Memory B cell (primary cell): ENCODE data around the gene CIB4.

Experiments used
- ATAC-seq: fragments of 150-1000 bp; cut with Tn5 transposase; 2 replicates; pipeline ENCODE4 v1.10.0; 2021; ENCODE audit warnings: low read depth, mild to moderate bottlenecking, moderate library complexity
- DNase-seq, 2 donors: peaks; one replicate each; pipeline ENCODE4 v3.0.0; 2022; ENCODE audit warnings: low spot score in 2 of 2
- H3K27ac Mint-ChIP-seq: one replicate; pipeline ENCODE4 v1.8.0; 2022; ENCODE audit warnings: mild to moderate bottlenecking, moderate library complexity, mixed read lengths
- H3K27me3 Mint-ChIP-seq: one replicate; pipeline ENCODE4 v1.8.0; 2022; ENCODE audit warnings: mixed read lengths
- H3K36me3 Mint-ChIP-seq: one replicate; pipeline ENCODE4 v1.8.0; 2022; ENCODE audit warnings: mild to moderate bottlenecking, mixed read lengths
- H3K4me1 Mint-ChIP-seq: one replicate; pipeline ENCODE4 v1.8.0; 2022; ENCODE audit warnings: mixed read lengths
- H3K4me3 Mint-ChIP-seq: one replicate; pipeline ENCODE4 v1.8.0; 2022; ENCODE audit warnings: mild to moderate bottlenecking, moderate library complexity, mixed read lengths
- H3K9me3 Mint-ChIP-seq: one replicate; pipeline ENCODE4 v1.8.0; 2022; ENCODE audit warnings: mixed read lengths

CIB4 gene

GRCh38 chr2:26607698-26608097, 33.5 kb downstream of the CIB4 start:
- no peak overlapping the region for H3K4me3 Mint-ChIP-seq
- DNase-seq: no peak
- no peak for ATAC-seq
- H3K27ac Mint-ChIP-seq: no peak overlapping the region
- peaks cover 4% of the 10 kb centered on the region for H3K27me3 Mint-ChIP-seq
- peaks cover 2% of the 10 kb centered on the region for H3K36me3 Mint-ChIP-seq
- peaks cover 2% of the 10 kb centered on the region for H3K9me3 Mint-ChIP-seq
- peaks cover 10% of the 10 kb centered on the region for H3K4me1 Mint-ChIP-seq

- no peak overlapping the region for H3K4me3 Mint-ChIP-seq
- H3K27me3 Mint-ChIP-seq: peaks cover 6% of the 10 kb centered on the region
- ATAC-seq: no peak
- no peak for DNase-seq
- H3K36me3 Mint-ChIP-seq: peaks cover 2% of the 10 kb centered on the region
- no peak overlapping the region for H3K27ac Mint-ChIP-seq
- peaks cover 10% of the 10 kb centered on the region for H3K4me1 Mint-ChIP-seq
- H3K9me3 Mint-ChIP-seq: peaks cover 2% of the 10 kb centered on the region
Measured at GRCh38 chr2:26606847-26607190, 34.3 kb downstream of the CIB4 start.

GRCh38 chr2:26605999-26606846, 34.9 kb downstream of the CIB4 start:
- DNase-seq (no peak), ATAC-seq (no peak)
- H3K27me3 Mint-ChIP-seq: peaks cover 11% of the 10 kb centered on the region
- no peak overlapping the region for H3K27ac Mint-ChIP-seq
- H3K4me1 Mint-ChIP-seq: peaks cover 10% of the 10 kb centered on the region
- peaks cover 2% of the 10 kb centered on the region for H3K36me3 Mint-ChIP-seq
- peaks cover 2% of the 10 kb centered on the region for H3K9me3 Mint-ChIP-seq
- H3K4me3 Mint-ChIP-seq: no peak overlapping the region

GRCh38 chr2:26605195-26605998, 35.8 kb downstream of the CIB4 start:
- ATAC-seq: no peak
- Mint-ChIP-seq H3K27ac (no peak overlapping the region), H3K36me3 (peaks cover 2% of the 10 kb centered on the region), H3K4me1 (peaks cover 9% of the 10 kb centered on the region), H3K4me3 (no peak overlapping the region), H3K27me3 (peaks cover 14% of the 10 kb centered on the region), H3K9me3 (peaks cover 2% of the 10 kb centered on the region)
- no peak for DNase-seq

- ATAC-seq (no peak), DNase-seq (no peak)
- peaks cover 2% of the 10 kb centered on the region for H3K9me3 Mint-ChIP-seq
- no peak overlapping the region for H3K27ac Mint-ChIP-seq
- H3K4me3 Mint-ChIP-seq: no peak overlapping the region
- peaks cover 2% of the 10 kb centered on the region for H3K36me3 Mint-ChIP-seq
- peaks cover 14% of the 10 kb centered on the region for H3K27me3 Mint-ChIP-seq
- H3K4me1 Mint-ChIP-seq: peaks cover 3% of the 10 kb centered on the region
Measured at GRCh38 chr2:26602575-26602974, 38.6 kb downstream of the CIB4 start.

- Mint-ChIP-seq H3K27me3 (peaks cover 24% of the 10 kb centered on the region), H3K4me1 (no peaks in the 10 kb centered on the region), H3K36me3 (peaks cover 2% of the 10 kb centered on the region), H3K4me3 (no peak overlapping the region), H3K27ac (no peak overlapping the region), H3K9me3 (peaks cover 2% of the 10 kb centered on the region)
- no peak for ATAC-seq
- DNase-seq: no peak
Measured at GRCh38 chr2:26599387-26599786, 41.8 kb downstream of the CIB4 start.

GRCh38 chr2:26598996-26599373, 42.2 kb downstream of the CIB4 start:
- Mint-ChIP-seq H3K9me3 (peaks cover 2% of the 10 kb centered on the region), H3K36me3 (peaks cover 2% of the 10 kb centered on the region), H3K4me3 (no peak overlapping the region)

GRCh38 chr2:26598336-26598995, 42.7 kb downstream of the CIB4 start:
- ATAC-seq: no peak
- no peak for DNase-seq
- Mint-ChIP-seq H3K27me3 (peaks cover 23% of the 10 kb centered on the region), H3K4me3 (no peak overlapping the region), H3K4me1 (no peaks in the 10 kb centered on the region), H3K27ac (no peak overlapping the region), H3K9me3 (peaks cover under 1% of the 10 kb centered on the region), H3K36me3 (peaks cover 1% of the 10 kb centered on the region)

More at GRCh38 chr2:26598996-26599373, 42.2 kb downstream of the CIB4 start:
- H3K27me3 Mint-ChIP-seq: peaks cover 24% of the 10 kb centered on the region
- H3K27ac Mint-ChIP-seq: no peak overlapping the region
- DNase-seq (no peak), ATAC-seq (no peak)
- H3K4me1 Mint-ChIP-seq: no peaks in the 10 kb centered on the region

- H3K36me3 Mint-ChIP-seq: no peaks in the 10 kb centered on the region
- DNase-seq (no peak), ATAC-seq (no peak)
- no peak overlapping the region for H3K27ac Mint-ChIP-seq
- H3K4me3 Mint-ChIP-seq: no peak overlapping the region
- no peaks in the 10 kb centered on the region for H3K4me1 Mint-ChIP-seq
- H3K27me3 Mint-ChIP-seq: peaks cover 24% of the 10 kb centered on the region
- H3K9me3 Mint-ChIP-seq: peaks cover 4% of the 10 kb centered on the region
Measured at GRCh38 chr2:26597197-26597596, 44.0 kb downstream of the CIB4 start.

GRCh38 chr2:26595146-26595545, 46.0 kb downstream of the CIB4 start:
- ATAC-seq (no peak), DNase-seq (no peak)
- Mint-ChIP-seq H3K4me3 (no peak overlapping the region), H3K27me3 (peaks cover 14% of the 10 kb centered on the region), H3K36me3 (no peaks in the 10 kb centered on the region), H3K27ac (no peak overlapping the region), H3K4me1 (no peaks in the 10 kb centered on the region), H3K9me3 (peaks cover 4% of the 10 kb centered on the region)

GRCh38 chr2:26591619-26592505, 49.3 kb downstream of the CIB4 start:
- Mint-ChIP-seq H3K4me3 (no peak overlapping the region), H3K27ac (no peak overlapping the region), H3K36me3 (no peaks in the 10 kb centered on the region), H3K4me1 (peaks cover 2% of the 10 kb centered on the region), H3K9me3 (peaks cover 8% of the 10 kb centered on the region), H3K27me3 (peaks cover 14% of the 10 kb centered on the region)
- DNase-seq (no peak), ATAC-seq (no peak)

- Mint-ChIP-seq H3K36me3 (no peaks in the 10 kb centered on the region), H3K4me3 (no peak overlapping the region), H3K27me3 (peaks cover 16% of the 10 kb centered on the region), H3K4me1 (peaks cover 2% of the 10 kb centered on the region), H3K27ac (no peak overlapping the region), H3K9me3 (peaks cover 8% of the 10 kb centered on the region)
- DNase-seq: no peak
- ATAC-seq: no peak
Measured at GRCh38 chr2:26590980-26591618, 50.1 kb downstream of the CIB4 start.

- Mint-ChIP-seq H3K36me3 (no peaks in the 10 kb centered on the region), H3K9me3 (peaks cover 8% of the 10 kb centered on the region), H3K27ac (no peak overlapping the region), H3K27me3 (peaks cover 19% of the 10 kb centered on the region), H3K4me1 (peaks cover 2% of the 10 kb centered on the region), H3K4me3 (no peak overlapping the region)
- DNase-seq: no peak
- no peak for ATAC-seq
Measured at GRCh38 chr2:26590508-26590907, 50.7 kb downstream of the CIB4 start.
